Skeletal muscle tissue (tissue), 4 donors: ENCODE data around the gene ROR1. TPM values are rescaled to one million over a fixed set of nuclear protein-coding genes. Genes with fewer than 3 reads are reported as not detected.

ENCODE experiments used
- H3K27ac ChIP-seq: one replicate; pipeline ENCODE4 v1.7.0; 2013; ENCODE audit warnings: mild to moderate bottlenecking, low read depth, low read length, inconsistent platforms
- H3K27me3 ChIP-seq, 3 donors: one replicate each; pipeline ENCODE4 v1.7.0; 2013; ENCODE audit warnings: low read length in 3 of 3; ENCODE audit not compliant: control insufficient read depth in 3 of 3, insufficient read depth in 3 of 3
- H3K36me3 ChIP-seq, 3 donors: one replicate each; pipeline ENCODE4 v1.7.0; 2013; ENCODE audit warnings: low read length in 3 of 3; ENCODE audit not compliant: control insufficient read depth in 3 of 3, insufficient read depth in 3 of 3
- H3K4me1 ChIP-seq, 3 donors: one replicate each; pipeline ENCODE4 v1.7.0; 2013; ENCODE audit warnings: low read length in 3 of 3, mild to moderate bottlenecking in 3 of 3; ENCODE audit not compliant: control insufficient read depth in 3 of 3, insufficient read depth in 3 of 3
- H3K4me3 ChIP-seq, 3 donors: one replicate each; pipeline ENCODE4 v1.7.0; 2013; ENCODE audit warnings: low read length in 3 of 3
- H3K9ac ChIP-seq, 3 donors: one replicate each; pipeline ENCODE4 v1.7.0; 2013; ENCODE audit warnings: low read length in 3 of 3, mild to moderate bottlenecking in 3 of 3, moderate library complexity in 2 of 3, low read depth in 1 of 3
- H3K9me3 ChIP-seq, 3 donors: one replicate each; pipeline ENCODE4 v1.7.0; 2013; ENCODE audit warnings: low read length in 3 of 3; ENCODE audit not compliant: control insufficient read depth in 3 of 3
- total RNA-seq: library from RNA; depleted of rRNA; stranded (reverse); fragments of >200 nt; gene quantifications from one replicate; pipeline ENCODE4 v1.2.3, GENCODE V29; 2014
- donor health status: Osteomylitis.

The ROR1 gene
- total RNA-seq, 1 donor from 2014 or later: 7.8 TPM

DNA sequence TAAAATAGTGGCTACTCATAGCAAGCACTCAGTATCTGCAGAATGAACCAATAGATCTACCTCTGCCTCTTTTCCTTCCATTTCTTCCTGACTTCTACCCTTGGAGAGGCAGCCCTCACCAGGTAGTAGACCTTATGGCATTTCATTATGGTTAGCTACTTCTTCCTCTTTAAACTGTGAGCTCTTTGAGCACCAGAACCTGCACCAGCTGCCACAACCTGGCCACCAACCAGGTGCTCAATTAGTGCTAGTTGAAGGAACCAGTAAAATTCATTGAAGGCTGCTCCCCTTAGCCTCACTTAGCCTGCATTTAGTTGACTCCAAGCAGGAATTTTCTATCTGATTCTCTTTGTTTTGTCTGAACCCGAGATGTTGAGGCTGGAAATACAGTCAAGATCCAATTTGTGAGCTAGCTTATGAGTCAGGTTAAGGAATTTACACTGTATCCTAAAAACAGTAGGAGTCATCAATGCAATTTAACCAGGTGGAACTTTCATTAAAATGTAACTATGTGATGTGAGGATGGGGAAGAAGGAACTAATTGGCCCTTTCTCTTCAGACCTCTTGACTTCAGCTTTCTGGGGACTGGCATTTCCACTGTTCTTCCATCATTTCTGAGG, 348.1 kb downstream of the ROR1 start:
- Histone ChIP-seq H3K9me3 (no peaks in the 10 kb centered on the region), H3K27ac (no peak overlapping the region), H3K9ac (no peak overlapping the region), H3K4me1 (no peaks in the 10 kb centered on the region), H3K27me3 (no peaks in the 10 kb centered on the region), H3K36me3 (no peaks in the 10 kb centered on the region), H3K4me3 (no peak overlapping the region)

- H3K4me1 ChIP-seq: no peaks in the 10 kb centered on the region
- no peaks in the 10 kb centered on the region for H3K9me3 ChIP-seq
- no peaks in the 10 kb centered on the region for H3K36me3 ChIP-seq
- no peak overlapping the region for H3K4me3 ChIP-seq
- no peak overlapping the region for H3K27ac ChIP-seq
- no peak overlapping the region for H3K9ac ChIP-seq
- no peaks in the 10 kb centered on the region for H3K27me3 ChIP-seq
Measured at GRCh38 chr1:64122588-64122987, 348.8 kb downstream of the ROR1 start.

DNA sequence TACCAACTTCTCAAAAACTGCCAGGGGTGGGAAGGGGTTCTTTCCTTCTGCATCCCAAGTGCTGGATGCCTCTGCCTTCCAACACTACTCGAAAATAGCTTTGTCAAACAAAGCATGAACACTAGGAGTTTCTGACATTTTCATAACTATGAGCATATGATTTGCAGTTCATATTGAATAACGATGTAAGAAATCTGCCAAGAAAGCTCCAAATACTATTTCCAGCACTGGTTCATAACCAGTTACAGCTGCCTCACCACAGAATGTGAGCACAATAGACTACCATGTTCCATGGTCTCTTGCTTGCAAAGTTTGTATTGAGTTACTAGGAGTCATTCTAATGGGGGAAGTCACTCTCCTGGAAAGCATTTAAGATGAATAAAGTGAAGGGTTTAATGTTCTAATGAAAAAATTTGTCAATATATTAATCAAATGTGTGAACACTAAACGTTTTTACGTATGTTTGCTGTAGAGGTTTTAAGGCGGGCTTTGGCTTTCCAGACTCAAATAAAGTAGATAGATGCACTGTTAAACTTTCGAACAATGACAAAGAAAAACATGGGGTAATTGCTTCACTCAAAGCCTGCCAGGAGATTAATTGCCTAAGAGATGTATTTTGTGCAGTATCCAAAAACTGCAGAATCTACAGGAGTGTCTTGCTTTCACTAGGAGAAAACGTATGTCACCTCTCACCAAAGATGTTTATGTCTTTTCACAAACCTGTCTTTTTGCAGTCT, 351.1 kb downstream of the ROR1 start:
- H3K4me3 ChIP-seq: no peak overlapping the region
- no peak overlapping the region for H3K27ac ChIP-seq
- H3K4me1 ChIP-seq: no peaks in the 10 kb centered on the region
- no peaks in the 10 kb centered on the region for H3K27me3 ChIP-seq
- no peaks in the 10 kb centered on the region for H3K36me3 ChIP-seq
- H3K9ac ChIP-seq: no peak overlapping the region
- no peaks in the 10 kb centered on the region for H3K9me3 ChIP-seq

GRCh38 chr1:64126581-64126980, 352.8 kb downstream of the ROR1 start:
- Histone ChIP-seq H3K4me3 (no peak overlapping the region), H3K4me1 (no peaks in the 10 kb centered on the region), H3K27me3 (no peaks in the 10 kb centered on the region), H3K36me3 (no peaks in the 10 kb centered on the region), H3K9ac (no peak overlapping the region), H3K27ac (no peak overlapping the region), H3K9me3 (no peaks in the 10 kb centered on the region)

DNA sequence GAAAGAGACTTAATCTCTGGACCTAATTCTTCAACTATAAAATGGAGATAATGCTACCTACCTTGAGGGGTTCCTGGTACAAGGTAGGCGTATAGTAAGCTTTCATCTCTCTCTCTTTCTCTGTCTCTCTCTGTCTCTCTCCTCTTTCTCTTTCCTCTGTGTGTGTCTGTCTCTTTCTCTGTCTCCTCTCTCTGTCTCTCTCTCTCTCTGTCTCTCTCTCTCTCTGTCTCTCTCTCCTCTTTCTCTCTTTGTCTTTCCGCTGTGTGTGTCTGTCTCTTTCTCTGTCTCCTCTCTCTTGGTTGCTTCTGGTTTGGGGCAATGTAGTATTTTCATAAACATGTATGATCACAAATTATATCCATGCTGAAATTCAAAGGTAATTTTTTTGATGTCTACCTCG, 353.5 kb downstream of the ROR1 start:
- no peaks in the 10 kb centered on the region for H3K9me3 ChIP-seq
- no peak overlapping the region for H3K9ac ChIP-seq
- no peaks in the 10 kb centered on the region for H3K36me3 ChIP-seq
- H3K4me1 ChIP-seq: no peaks in the 10 kb centered on the region
- H3K27me3 ChIP-seq: no peaks in the 10 kb centered on the region
- H3K27ac ChIP-seq: no peak overlapping the region
- no peak overlapping the region for H3K4me3 ChIP-seq

DNA sequence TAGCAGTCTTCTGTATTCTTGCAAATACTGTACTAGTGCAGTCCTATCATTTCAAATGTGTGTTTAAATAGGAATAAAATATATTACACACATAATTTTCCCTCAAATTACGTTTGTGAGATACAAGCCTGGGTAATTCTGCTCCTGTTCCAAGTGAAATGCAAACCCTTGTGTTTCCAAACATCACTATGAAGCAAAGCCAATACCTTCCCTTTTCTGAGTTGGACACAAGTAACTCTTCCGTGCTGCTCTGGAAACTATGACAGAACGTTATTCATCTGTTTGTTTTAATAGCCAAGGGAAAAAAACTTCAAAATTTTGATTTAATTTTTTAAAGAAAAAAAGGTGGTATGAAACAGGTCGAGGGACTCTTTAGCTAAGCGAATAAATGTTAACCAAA, 355.9 kb downstream of the ROR1 start:
- Histone ChIP-seq H3K4me3 (no peak overlapping the region), H3K36me3 (no peaks in the 10 kb centered on the region), H3K9ac (no peak overlapping the region), H3K27me3 (no peaks in the 10 kb centered on the region), H3K27ac (no peak overlapping the region), H3K4me1 (no peaks in the 10 kb centered on the region), H3K9me3 (no peaks in the 10 kb centered on the region)

- Histone ChIP-seq H3K9ac (no peak overlapping the region), H3K9me3 (no peaks in the 10 kb centered on the region), H3K4me1 (no peaks in the 10 kb centered on the region), H3K4me3 (no peak overlapping the region), H3K36me3 (no peaks in the 10 kb centered on the region), H3K27me3 (no peaks in the 10 kb centered on the region), H3K27ac (no peak overlapping the region)
Measured at GRCh38 chr1:64131155-64131554, 357.3 kb downstream of the ROR1 start.

DNA sequence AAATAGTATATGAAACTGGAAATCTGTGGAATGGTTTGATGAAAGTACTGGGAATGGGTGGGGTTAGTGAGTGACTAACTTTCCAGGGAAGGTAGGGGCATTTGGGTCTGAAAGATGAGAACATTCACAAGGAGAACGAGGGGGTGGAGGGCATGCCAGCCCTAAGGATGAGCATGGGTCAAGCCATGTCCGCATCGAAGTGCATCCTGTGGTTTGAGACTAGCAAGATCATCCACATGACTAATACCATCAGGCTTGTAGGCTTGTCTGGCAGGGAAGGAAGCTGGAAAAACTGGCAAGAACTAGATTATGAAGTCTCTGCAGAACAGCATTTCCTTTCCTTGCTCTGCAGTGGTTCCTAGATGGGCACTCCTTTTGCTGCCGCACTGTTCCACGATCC, 359.2 kb downstream of the ROR1 start:
- no peak overlapping the region for H3K4me3 ChIP-seq
- no peaks in the 10 kb centered on the region for H3K36me3 ChIP-seq
- no peak overlapping the region for H3K27ac ChIP-seq
- no peaks in the 10 kb centered on the region for H3K4me1 ChIP-seq
- H3K9ac ChIP-seq: no peak overlapping the region
- H3K9me3 ChIP-seq: no peaks in the 10 kb centered on the region
- no peaks in the 10 kb centered on the region for H3K27me3 ChIP-seq

- H3K27me3 ChIP-seq: no peaks in the 10 kb centered on the region
- H3K36me3 ChIP-seq: peaks cover 0 to 3% (median 0%) of the 10 kb centered on the region in 3 donors
- no peaks in the 10 kb centered on the region for H3K4me1 ChIP-seq
- no peak overlapping the region for H3K4me3 ChIP-seq
- H3K27ac ChIP-seq: no peak overlapping the region
- H3K9me3 ChIP-seq: no peaks in the 10 kb centered on the region
- no peak overlapping the region for H3K9ac ChIP-seq
Measured at GRCh38 chr1:64135462-64136223, 361.8 kb downstream of the ROR1 start.

- no peak overlapping the region for H3K4me3 ChIP-seq
- no peaks in the 10 kb centered on the region for H3K4me1 ChIP-seq
- H3K27ac ChIP-seq: no peak overlapping the region
- peaks cover 0 to 3% (median 0%) of the 10 kb centered on the region in 3 donors for H3K36me3 ChIP-seq
- H3K9me3 ChIP-seq: no peaks in the 10 kb centered on the region
- H3K27me3 ChIP-seq: no peaks in the 10 kb centered on the region
- H3K9ac ChIP-seq: no peak overlapping the region
Measured at GRCh38 chr1:64136296-64136695, 362.5 kb downstream of the ROR1 start.
